HEK293 (cell line): ENCODE results near the gene SPRR3.
A peak's percentile ranks its signal among the peaks of the same experiment; 100 is the strongest.

Source experiments
- CTCF ChIA-PET: fragments of 350-600 bp; formaldehyde crosslinking; extraction: SDS; loops from one replicate; lab custom pipeline; 2021; ENCODE audit warnings: antibody characterized with exemption; lab: Yijun Ruan, JAX
- POLR2A ChIA-PET: fragments of 300-600 bp; formaldehyde crosslinking; extraction: SDS; loops from one replicate; lab custom pipeline; 2020; ENCODE audit warnings: antibody characterized with exemption, inconsistent platforms; lab: Yijun Ruan, JAX
- H3K27ac ChIP-seq: fragments of 200-500 bp; sonication (Bioruptor generic); 2 replicates; pipeline ENCODE4 v1.5.1; 2014; ENCODE audit warnings: low read depth, low read length, control low read depth, inconsistent platforms; ENCODE audit errors: extremely low read depth
- H3K36me3 ChIP-seq, 2 experiments: fragments of 200-500 bp in 1 of 2; sonication (Bioruptor generic) in 1 of 2; 1 replicate in 1 of 2; 2 replicates in 1 of 2; pipeline ENCODE4 v1.5.1; 2014 to 2017; ENCODE audit warnings: inconsistent platforms in 2 of 2, low read length in 2 of 2; ENCODE audit not compliant: control insufficient read depth in 2 of 2, insufficient read depth in 1 of 2
- H3K4me1 ChIP-seq: fragments of 200-500 bp; sonication (Bioruptor generic); 2 replicates; pipeline ENCODE4 v1.5.1; 2014; ENCODE audit warnings: mild to moderate bottlenecking, low read length, inconsistent platforms; ENCODE audit not compliant: control insufficient read depth, insufficient read depth
- H3K4me3 ChIP-seq: 2 replicates; pipeline ENCODE4 v1.5.1; 2011; ENCODE audit warnings: low read depth, mild to moderate bottlenecking, control low read depth, low read length, moderate library complexity
- H3K9me3 ChIP-seq: fragments of 200-500 bp; sonication (Bioruptor generic); 2 replicates; pipeline ENCODE4 v1.5.1; 2014; ENCODE audit warnings: low read depth, low read length, inconsistent platforms; ENCODE audit not compliant: control insufficient read depth, insufficient read depth
- KLF10 ChIP-seq: fragments of 450-650 bp; IDR thresholded peaks from 2 replicates; pipeline ENCODE4 v1.5.1; 2018; ENCODE audit warnings: missing biosample characterization, mild to moderate bottlenecking, missing genetic modification characterization
- KLF8 ChIP-seq: fragments of 450-650 bp; formaldehyde crosslinking; IDR thresholded peaks from 2 replicates; pipeline ENCODE4 v1.5.1; 2016; ENCODE audit warnings: missing biosample characterization, missing genetic modification characterization
- REST ChIP-seq: fragments of 450-650 bp; formaldehyde crosslinking; IDR thresholded peaks from 2 replicates; pipeline ENCODE4 v1.5.1; 2016; ENCODE audit warnings: missing biosample characterization, missing genetic modification characterization
- SCRT1 ChIP-seq: fragments of 450-650 bp; formaldehyde crosslinking; IDR thresholded peaks from 2 replicates; pipeline ENCODE4 v1.5.1; 2016; ENCODE audit warnings: missing biosample characterization, missing genetic modification characterization, borderline replicate concordance
- SCRT2 ChIP-seq: fragments of 450-650 bp; formaldehyde crosslinking; IDR thresholded peaks from 2 replicates; pipeline ENCODE4 v1.5.1; 2016; ENCODE audit warnings: missing biosample characterization, missing genetic modification characterization
- ZBTB7A ChIP-seq: fragments of 450-650 bp; formaldehyde crosslinking; IDR thresholded peaks from 2 replicates; pipeline ENCODE4 v1.5.1; 2016; ENCODE audit warnings: low read depth, missing biosample characterization, missing genetic modification characterization
- ZNF19 ChIP-seq: fragments of 450-650 bp; formaldehyde crosslinking; IDR thresholded peaks from 2 replicates; pipeline ENCODE4; 2016; ENCODE audit warnings: missing biosample characterization, missing genetic modification characterization, low read depth
- ZNF404 ChIP-seq: fragments of 450-650 bp; formaldehyde crosslinking; IDR thresholded peaks from 2 replicates; pipeline ENCODE4 v1.5.1; 2017; ENCODE audit warnings: missing biosample characterization, missing genetic modification characterization
- ZNF426 ChIP-seq: fragments of 450-650 bp; formaldehyde crosslinking; IDR thresholded peaks from 2 replicates; pipeline ENCODE4 v1.5.1; 2017; ENCODE audit warnings: missing biosample characterization, missing genetic modification characterization, mild to moderate bottlenecking, inconsistent platforms, moderate library complexity
- ZNF558 ChIP-seq: fragments of 450-650 bp; formaldehyde crosslinking; IDR thresholded peaks from 2 replicates; pipeline ENCODE4 v1.5.1; 2016; ENCODE audit warnings: missing biosample characterization, missing genetic modification characterization
- ZNF621 ChIP-seq: fragments of 450-650 bp; formaldehyde crosslinking; IDR thresholded peaks from 2 replicates; pipeline ENCODE4 v1.5.1; 2017; ENCODE audit warnings: missing biosample characterization, missing genetic modification characterization
- ZNF626 ChIP-seq: fragments of 450-650 bp; sonication (Bioruptor Pico); formaldehyde crosslinking; IDR thresholded peaks from 2 replicates; pipeline ENCODE4 v1.5.1; 2018; ENCODE audit warnings: missing biosample characterization, missing genetic modification characterization, inconsistent platforms
- ZNF664 ChIP-seq: fragments of 450-650 bp; formaldehyde crosslinking; IDR thresholded peaks from 2 replicates; pipeline ENCODE4 v1.5.1; 2016; ENCODE audit warnings: missing biosample characterization, missing genetic modification characterization
- ZNF843 ChIP-seq: fragments of 450-650 bp; formaldehyde crosslinking; IDR thresholded peaks from 2 replicates; pipeline ENCODE4 v1.5.1; 2016; ENCODE audit warnings: missing biosample characterization, missing genetic modification characterization
- ZSCAN30 ChIP-seq: fragments of 450-650 bp; IDR thresholded peaks from 2 replicates; pipeline ENCODE4 v1.5.1; 2018; ENCODE audit warnings: missing biosample characterization, mild to moderate bottlenecking, missing genetic modification characterization, moderate library complexity
- ZSCAN4 ChIP-seq: fragments of 450-650 bp; formaldehyde crosslinking; IDR thresholded peaks from 2 replicates; pipeline ENCODE4 v1.5.1; 2017; ENCODE audit warnings: missing biosample characterization, missing genetic modification characterization
- TF ChIP-seq, protein P1 (sequence below): fragments of 450-650 bp; formaldehyde crosslinking; IDR thresholded peaks from 2 replicates; pipeline ENCODE4 v1.5.1; 2016; ENCODE audit warnings: missing biosample characterization, missing genetic modification characterization
- TF ChIP-seq, protein P2 (sequence below): fragments of 450-650 bp; formaldehyde crosslinking; IDR thresholded peaks from 2 replicates; pipeline ENCODE4 v1.5.1; 2017; ENCODE audit warnings: missing biosample characterization, missing genetic modification characterization
- TF ChIP-seq, protein P3 (sequence below): fragments of 450-650 bp; formaldehyde crosslinking; optimal IDR thresholded peaks from 2 replicates; pipeline ENCODE3; 2016; ENCODE audit warnings: missing biosample characterization, mild to moderate bottlenecking, missing genetic modification characterization

Gene SPRR3

DNA sequence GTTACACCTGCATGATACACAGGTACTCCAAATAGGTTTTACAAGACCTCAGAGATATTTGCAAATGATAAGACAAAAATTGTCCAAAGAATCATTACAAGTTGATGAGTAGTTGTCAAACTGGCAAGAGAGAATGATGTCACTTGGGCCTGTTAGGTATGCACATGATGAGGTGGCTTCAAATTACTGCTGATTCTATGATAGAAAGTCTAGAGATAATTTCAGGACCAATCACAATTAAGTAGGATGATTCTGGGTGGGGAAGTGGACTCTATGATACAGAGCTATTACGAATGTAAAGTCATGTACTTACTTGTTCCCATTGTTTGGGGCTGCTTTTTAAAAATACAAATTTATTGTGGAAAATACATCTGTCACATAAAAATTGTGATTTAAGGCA lies 24.2 kb downstream of the SPRR3 start (continued):
- no peak for TF ChIP-seq ZSCAN30
- TF ChIP-seq, protein P1, sequence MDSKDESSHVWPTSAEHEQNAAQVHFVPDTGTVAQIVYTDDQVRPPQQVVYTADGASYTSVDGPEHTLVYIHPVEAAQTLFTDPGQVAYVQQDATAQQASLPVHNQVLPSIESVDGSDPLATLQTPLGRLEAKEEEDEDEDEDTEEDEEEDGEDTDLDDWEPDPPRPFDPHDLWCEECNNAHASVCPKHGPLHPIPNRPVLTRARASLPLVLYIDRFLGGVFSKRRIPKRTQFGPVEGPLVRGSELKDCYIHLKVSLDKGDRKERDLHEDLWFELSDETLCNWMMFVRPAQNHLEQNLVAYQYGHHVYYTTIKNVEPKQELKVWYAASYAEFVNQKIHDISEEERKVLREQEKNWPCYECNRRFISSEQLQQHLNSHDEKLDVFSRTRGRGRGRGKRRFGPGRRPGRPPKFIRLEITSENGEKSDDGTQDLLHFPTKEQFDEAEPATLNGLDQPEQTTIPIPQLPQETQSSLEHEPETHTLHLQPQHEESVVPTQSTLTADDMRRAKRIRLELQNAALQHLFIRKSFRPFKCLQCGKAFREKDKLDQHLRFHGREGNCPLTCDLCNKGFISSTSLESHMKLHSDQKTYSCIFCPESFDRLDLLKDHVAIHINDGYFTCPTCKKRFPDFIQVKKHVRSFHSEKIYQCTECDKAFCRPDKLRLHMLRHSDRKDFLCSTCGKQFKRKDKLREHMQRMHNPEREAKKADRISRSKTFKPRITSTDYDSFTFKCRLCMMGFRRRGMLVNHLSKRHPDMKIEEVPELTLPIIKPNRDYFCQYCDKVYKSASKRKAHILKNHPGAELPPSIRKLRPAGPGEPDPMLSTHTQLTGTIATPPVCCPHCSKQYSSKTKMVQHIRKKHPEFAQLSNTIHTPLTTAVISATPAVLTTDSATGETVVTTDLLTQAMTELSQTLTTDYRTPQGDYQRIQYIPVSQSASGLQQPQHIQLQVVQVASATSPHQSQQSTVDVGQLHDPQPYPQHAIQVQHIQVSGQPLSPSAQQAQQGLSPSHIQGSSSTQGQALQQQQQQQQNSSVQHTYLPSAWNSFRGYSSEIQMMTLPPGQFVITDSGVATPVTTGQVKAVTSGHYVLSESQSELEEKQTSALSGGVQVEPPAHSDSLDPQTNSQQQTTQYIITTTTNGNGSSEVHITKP (tag by site-specific recombination): no peak
- no peak for TF ChIP-seq REST
- TF ChIP-seq ZNF621 (tag by site-specific recombination): no peak

DNA sequence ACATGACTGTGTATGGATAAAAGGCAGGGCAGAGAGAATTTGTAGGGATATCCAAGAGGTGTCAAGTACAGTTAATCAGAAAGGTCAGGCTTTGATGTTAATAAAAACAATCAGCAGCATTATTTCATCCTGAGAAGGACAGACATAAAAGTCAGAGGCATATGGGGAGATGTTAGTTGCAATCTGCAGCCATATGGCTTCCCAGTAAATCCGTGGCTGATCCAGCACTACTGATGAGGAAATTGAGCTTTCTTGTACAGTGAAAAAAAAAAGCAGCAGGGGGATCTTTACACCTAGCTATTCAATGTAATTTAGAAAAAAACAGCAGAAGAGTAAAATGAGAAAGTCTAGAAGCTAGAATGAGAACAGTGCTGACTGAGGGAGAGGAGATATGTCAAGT lies 27.2 kb downstream of the SPRR3 start:
- POLR2A ChIA-PET: no interaction called here
- TF ChIP-seq ZNF426 (tag by site-specific recombination) (no peak), ZNF19 (tag by site-specific recombination) (no peak)
- H3K36me3 ChIP-seq: no peaks in the 10 kb centered on the region
- no peaks in the 10 kb centered on the region for H3K4me1 ChIP-seq
- H3K4me3 ChIP-seq: no peak overlapping the region
- CTCF ChIA-PET: no interaction called here
- H3K27ac ChIP-seq: no peak overlapping the region
- no peaks in the 10 kb centered on the region for H3K9me3 ChIP-seq

DNA sequence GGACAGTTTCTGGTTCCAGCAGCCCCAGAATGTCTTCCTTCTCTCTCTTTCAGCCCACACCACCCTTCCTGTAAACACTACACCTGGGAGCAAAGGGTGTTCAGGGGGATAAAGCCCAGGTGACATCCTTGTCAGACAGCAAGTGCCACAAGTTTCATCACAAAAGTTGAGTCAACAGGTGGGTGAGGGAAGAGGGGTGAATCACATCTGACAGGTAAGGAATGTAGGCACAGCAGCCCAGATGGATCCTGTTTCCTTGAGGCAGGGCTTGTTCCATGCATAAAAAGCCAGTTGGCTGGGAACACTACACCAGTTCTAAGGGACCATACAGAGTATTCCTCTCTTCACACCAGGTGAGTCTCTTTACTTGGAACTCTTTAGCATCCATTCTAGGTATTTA lies 29.3 kb downstream of the SPRR3 start, which contains the start of gene SPRR1B:
TSS of gene SPRR1B (plus strand) at position 309 of the 400 bp plus-strand sequence. CDS start 1,143 bp downstream, outside the sequence.
- no peak within 1 kb of the TSS for H3K27ac ChIP-seq
- TF ChIP-seq, protein P2, sequence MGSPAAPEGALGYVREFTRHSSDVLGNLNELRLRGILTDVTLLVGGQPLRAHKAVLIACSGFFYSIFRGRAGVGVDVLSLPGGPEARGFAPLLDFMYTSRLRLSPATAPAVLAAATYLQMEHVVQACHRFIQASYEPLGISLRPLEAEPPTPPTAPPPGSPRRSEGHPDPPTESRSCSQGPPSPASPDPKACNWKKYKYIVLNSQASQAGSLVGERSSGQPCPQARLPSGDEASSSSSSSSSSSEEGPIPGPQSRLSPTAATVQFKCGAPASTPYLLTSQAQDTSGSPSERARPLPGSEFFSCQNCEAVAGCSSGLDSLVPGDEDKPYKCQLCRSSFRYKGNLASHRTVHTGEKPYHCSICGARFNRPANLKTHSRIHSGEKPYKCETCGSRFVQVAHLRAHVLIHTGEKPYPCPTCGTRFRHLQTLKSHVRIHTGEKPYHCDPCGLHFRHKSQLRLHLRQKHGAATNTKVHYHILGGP: no peak
- TF ChIP-seq SCRT2 (tag by site-specific recombination): peak; percentile 71
- TF ChIP-seq SCRT1 (tag by site-specific recombination): peak; percentile 46; the same call in 1 of the 2 replicates
- H3K36me3 ChIP-seq: no peaks in the 10 kb centered on the region
- POLR2A ChIA-PET: no interaction called here
- H3K9me3 ChIP-seq: no peaks in the 10 kb centered on the region
- H3K4me1 ChIP-seq: no peaks in the 10 kb centered on the region
- CTCF ChIA-PET: interaction anchor here (1.4 kb wide), 1 partner anchor 162 kb away, joined by 3 read pairs; no protein-coding TSS in a partner anchor
- no peak within 1 kb of the TSS for H3K4me3 ChIP-seq

GRCh38 chr1:153032073-153032472 lies 30.5 kb downstream of the SPRR3 start:
- Histone ChIP-seq H3K9me3 (no peaks in the 10 kb centered on the region), H3K4me3 (no peak overlapping the region), H3K36me3 (no peaks in the 10 kb centered on the region), H3K27ac (no peak overlapping the region), H3K4me1 (no peaks in the 10 kb centered on the region)
- ChIA-PET POLR2A (no interaction called here), CTCF (interaction anchor here (1.1 to 1.6 kb wide), 8 partner anchors 10 to 162 kb away, joined by 3 to 6 read pairs (median 4); partner anchors contain the start of genes SMCP and SPRR2D)
- TF ChIP-seq KLF8 (tag by site-specific recombination) (no peak), ZNF843 (tag by site-specific recombination) (no peak), ZNF664 (tag by site-specific recombination) (no peak), ZNF558 (tag by site-specific recombination) (no peak), ZNF626 (tag by site-specific recombination) (no peak), ZNF404 (tag by site-specific recombination) (no peak), ZBTB7A (tag by site-specific recombination) (no peak), ZSCAN4 (no peak), KLF10 (tag by site-specific recombination) (no peak)
- TF ChIP-seq, protein P3, sequence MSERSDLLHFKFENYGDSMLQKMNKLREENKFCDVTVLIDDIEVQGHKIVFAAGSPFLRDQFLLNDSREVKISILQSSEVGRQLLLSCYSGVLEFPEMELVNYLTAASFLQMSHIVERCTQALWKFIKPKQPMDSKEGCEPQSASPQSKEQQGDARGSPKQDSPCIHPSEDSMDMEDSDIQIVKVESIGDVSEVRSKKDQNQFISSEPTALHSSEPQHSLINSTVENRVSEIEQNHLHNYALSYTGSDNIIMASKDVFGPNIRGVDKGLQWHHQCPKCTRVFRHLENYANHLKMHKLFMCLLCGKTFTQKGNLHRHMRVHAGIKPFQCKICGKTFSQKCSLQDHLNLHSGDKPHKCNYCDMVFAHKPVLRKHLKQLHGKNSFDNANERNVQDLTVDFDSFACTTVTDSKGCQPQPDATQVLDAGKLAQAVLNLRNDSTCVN: no peak
